Activated CD4-positive, alpha-beta T cell treated with anti-CD3 and anti-CD28 coated beads, Interleukin-2, amount 10 ng/mL, durations not matched to agents 7 days and 5 days (primary cell): ENCODE results near the gene CD82. TPM values are rescaled to one million over a fixed set of nuclear protein-coding genes. Genes with fewer than 3 reads are reported as not detected.

Experiments
- CTCF ChIA-PET: fragments of 350-600 bp; sonication (Branson Sonifier 250); formaldehyde crosslinking; loops from one replicate; lab custom pipeline; 2021; ENCODE audit warnings: antibody characterized with exemption; lab: Charles Lee
- POLR2A ChIA-PET: fragments of 350-600 bp; sonication (Branson Sonifier 250); formaldehyde crosslinking; loops from one replicate; lab custom pipeline; 2021; ENCODE audit warnings: antibody characterized with exemption; lab: Charles Lee
- DNase-seq: peaks from one replicate; pipeline ENCODE4 v3.0.0-alpha.2; 2020
- H3K27ac Mint-ChIP-seq: one replicate; pipeline ENCODE4 v1.8.0; 2021; ENCODE audit warnings: mild to moderate bottlenecking, moderate library complexity, mixed read lengths
- H3K27me3 Mint-ChIP-seq: one replicate; pipeline ENCODE4 v1.8.0; 2021; ENCODE audit warnings: mixed read lengths
- H3K36me3 Mint-ChIP-seq: one replicate; pipeline ENCODE4 v1.8.0; 2021; ENCODE audit warnings: low read depth, mixed read lengths
- H3K4me1 Mint-ChIP-seq: one replicate; pipeline ENCODE4 v1.8.0; 2021; ENCODE audit warnings: mixed read lengths
- H3K4me3 Mint-ChIP-seq: one replicate; pipeline ENCODE4 v1.8.0; 2021; ENCODE audit warnings: mild to moderate bottlenecking, moderate library complexity, mixed read lengths
- H3K9me3 Mint-ChIP-seq: one replicate; pipeline ENCODE4 v1.8.0; 2021; ENCODE audit warnings: mixed read lengths
- total RNA-seq, 2 experiments: library from RNA; stranded (reverse); gene quantifications; one replicate each; pipeline ENCODE4 v1.2.3, GENCODE V29; 2021

CD82 gene
- total RNA-seq, 2 experiments from 2014 or later: 126 to 128 TPM

DNA sequence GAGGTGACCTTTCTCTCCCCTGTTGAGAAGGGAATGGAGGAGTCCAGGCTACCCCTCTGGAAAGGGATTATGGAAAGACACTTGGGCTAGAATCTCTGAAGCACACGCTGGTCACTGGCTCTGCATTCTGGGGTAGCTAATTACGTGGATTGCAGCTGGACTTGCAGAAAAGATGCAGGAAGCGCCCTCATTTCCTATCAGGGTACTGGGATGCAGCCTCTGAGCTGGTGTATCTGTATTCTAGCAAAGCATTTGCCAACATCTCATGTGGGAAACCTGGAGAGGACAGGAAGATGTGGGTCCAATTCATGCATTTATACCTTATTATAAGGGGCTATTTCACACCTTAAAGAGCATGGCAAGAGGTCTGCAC lies 44.3 kb downstream of the CD82 start:
- no peaks in the 10 kb centered on the region for H3K9me3 Mint-ChIP-seq
- peaks cover 81% of the 10 kb centered on the region for H3K4me1 Mint-ChIP-seq
- ChIA-PET CTCF (interaction anchor here (1.1 to 2.2 kb wide), 3 partner anchors 15 to 53 kb away, joined by 3 to 5 read pairs (median 4); no protein-coding TSS in a partner anchor), POLR2A (no interaction called here)
- H3K4me3 Mint-ChIP-seq: peak overlapping the region; percentile 20
- H3K27me3 Mint-ChIP-seq: no peaks in the 10 kb centered on the region
- H3K36me3 Mint-ChIP-seq: peaks cover 59% of the 10 kb centered on the region
- DNase-seq: no peak
- H3K27ac Mint-ChIP-seq: peak overlapping the region; percentile 90

GRCh38 chr11:44610186-44610955 lies 44.9 kb downstream of the CD82 start:
- H3K4me3 Mint-ChIP-seq: no peak overlapping the region
- CTCF ChIA-PET: interaction anchor here (1.1 to 3.0 kb wide), 6 partner anchors 12 to 87 kb away, joined by 3 to 13 read pairs (median 8); partner anchors contain the start of gene CD82
- no peaks in the 10 kb centered on the region for H3K27me3 Mint-ChIP-seq
- peaks cover 82% of the 10 kb centered on the region for H3K4me1 Mint-ChIP-seq
- H3K36me3 Mint-ChIP-seq: peaks cover 56% of the 10 kb centered on the region
- POLR2A ChIA-PET: no interaction called here
- H3K27ac Mint-ChIP-seq: peak overlapping the region; percentile 90
- DNase-seq: no peak
- H3K9me3 Mint-ChIP-seq: no peaks in the 10 kb centered on the region

DNA sequence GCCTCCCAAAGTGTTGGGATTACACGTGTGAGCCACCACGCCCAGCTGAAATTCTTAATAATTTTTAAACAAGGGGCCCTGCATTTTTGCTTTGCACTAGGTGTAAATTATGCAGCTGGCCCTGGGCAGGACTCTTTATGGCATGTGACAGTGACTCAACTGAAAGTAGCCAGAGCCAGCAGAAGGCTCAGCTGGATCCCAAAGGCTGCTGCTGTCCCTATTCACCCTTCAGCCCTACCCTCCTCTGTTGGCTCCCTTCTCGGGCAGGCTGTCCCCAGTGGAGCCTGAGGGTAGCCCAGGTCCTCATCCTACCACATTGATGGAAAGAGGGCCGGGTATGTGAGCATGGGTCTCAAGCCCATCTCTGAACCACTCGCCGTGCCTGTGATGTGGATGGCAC lies 45.6 kb downstream of the CD82 start:
- H3K27ac Mint-ChIP-seq: peak overlapping the region; percentile 80
- DNase-seq: no peak
- no peaks in the 10 kb centered on the region for H3K27me3 Mint-ChIP-seq
- no peaks in the 10 kb centered on the region for H3K9me3 Mint-ChIP-seq
- no peak overlapping the region for H3K4me3 Mint-ChIP-seq
- ChIA-PET CTCF (interaction anchor here (1.0 to 3.0 kb wide), 12 partner anchors 9 to 165 kb away, joined by 3 to 13 read pairs (median 5); partner anchors contain the start of gene CD82), POLR2A (interaction anchor here (1.2 kb wide), 1 partner anchor 42 kb away, joined by 4 read pairs; no protein-coding TSS in a partner anchor)
- peaks cover 82% of the 10 kb centered on the region for H3K4me1 Mint-ChIP-seq
- peaks cover 56% of the 10 kb centered on the region for H3K36me3 Mint-ChIP-seq

- DNase-seq: peak; percentile 74
- Mint-ChIP-seq H3K9me3 (no peaks in the 10 kb centered on the region), H3K27me3 (no peaks in the 10 kb centered on the region), H3K27ac (peak overlapping the region; percentile 80), H3K4me1 (peaks cover 82% of the 10 kb centered on the region), H3K36me3 (peaks cover 52% of the 10 kb centered on the region), H3K4me3 (peak overlapping the region; percentile 28)
- ChIA-PET POLR2A (interaction anchor here (1.2 kb wide), 1 partner anchor 43 kb away, joined by 4 read pairs; no protein-coding TSS in a partner anchor), CTCF (interaction anchor here (1.0 to 3.0 kb wide), 18 partner anchors 10 to 299 kb away, joined by 3 to 13 read pairs (median 4); partner anchors contain the start of gene CD82)
Observed at GRCh38 chr11:44611687-44612434, 46.4 kb downstream of the CD82 start.

- ChIA-PET POLR2A (no interaction called here), CTCF (interaction anchor here (0.8 to 3.0 kb wide), 8 partner anchors 9 to 90 kb away, joined by 3 to 13 read pairs (median 7); partner anchors contain the start of gene CD82)
- Mint-ChIP-seq H3K9me3 (no peaks in the 10 kb centered on the region), H3K4me1 (peaks cover 71% of the 10 kb centered on the region), H3K27me3 (no peaks in the 10 kb centered on the region), H3K27ac (peak overlapping the region; percentile 72), H3K36me3 (peaks cover 41% of the 10 kb centered on the region), H3K4me3 (no peak overlapping the region)
- no peak for DNase-seq
Observed at GRCh38 chr11:44613153-44613552, 47.7 kb downstream of the CD82 start.

- Mint-ChIP-seq H3K4me1 (peaks cover 60% of the 10 kb centered on the region), H3K27ac (peak overlapping the region; percentile 84), H3K4me3 (no peak overlapping the region), H3K9me3 (no peaks in the 10 kb centered on the region), H3K36me3 (peaks cover 33% of the 10 kb centered on the region), H3K27me3 (no peaks in the 10 kb centered on the region)
- POLR2A ChIA-PET: interaction anchor here (0.6 kb wide), 1 partner anchor 300 kb away, joined by 3 read pairs; no protein-coding TSS in a partner anchor
- CTCF ChIA-PET: interaction anchor here (0.7 to 4.2 kb wide), 3 partner anchors 17 to 59 kb away, joined by 3 to 45 read pairs (median 4); no protein-coding TSS in a partner anchor
- no peak for DNase-seq
Observed at GRCh38 chr11:44614281-44614775, 48.9 kb downstream of the CD82 start.

DNA sequence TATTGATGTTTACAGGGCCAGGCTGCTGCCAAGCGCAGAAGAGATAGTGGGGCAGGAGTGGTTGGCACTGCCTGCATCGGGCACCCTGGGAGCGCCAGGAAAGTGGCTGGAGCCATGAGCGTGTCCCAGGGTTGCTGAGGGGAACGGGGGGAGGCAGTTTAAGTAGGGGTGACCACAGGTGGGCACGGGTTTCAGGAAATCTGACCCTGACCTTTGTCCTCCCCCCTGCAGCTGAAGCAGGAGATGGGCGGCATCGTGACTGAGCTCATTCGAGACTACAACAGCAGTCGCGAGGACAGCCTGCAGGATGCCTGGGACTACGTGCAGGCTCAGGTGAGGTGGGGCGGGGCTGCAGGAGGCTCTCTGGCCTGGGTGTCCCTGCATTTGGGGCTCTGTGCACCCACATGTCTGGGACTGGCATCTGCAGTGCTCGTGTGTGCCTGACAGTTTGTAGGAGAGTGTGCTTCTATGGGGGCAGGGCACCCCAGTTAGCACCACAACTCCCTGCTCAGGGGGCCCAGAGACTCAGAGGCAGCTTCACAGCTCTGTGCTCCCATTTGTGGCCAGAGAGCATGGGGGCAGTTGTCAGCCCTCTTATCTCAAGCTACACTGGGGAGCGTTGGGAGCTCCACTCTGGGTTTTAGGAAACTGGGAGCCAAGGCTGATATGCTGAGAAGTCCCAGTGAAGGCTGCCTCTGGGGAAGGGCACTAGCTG lies 49.7 kb downstream of the CD82 start:
- ChIA-PET CTCF (interaction anchor here (0.8 to 4.2 kb wide), 6 partner anchors 16 to 510 kb away, joined by 3 to 45 read pairs (median 4); no protein-coding TSS in a partner anchor), POLR2A (no interaction called here)
- no peak for DNase-seq
- Mint-ChIP-seq H3K27ac (peak overlapping the region; percentile 64), H3K4me1 (peaks cover 51% of the 10 kb centered on the region), H3K27me3 (no peaks in the 10 kb centered on the region), H3K9me3 (no peaks in the 10 kb centered on the region), H3K36me3 (peaks cover 25% of the 10 kb centered on the region), H3K4me3 (no peak overlapping the region)

- no peaks in the 10 kb centered on the region for H3K9me3 Mint-ChIP-seq
- no peak for DNase-seq
Observed at GRCh38 chr11:44615913-44616791, 50.7 kb downstream of the CD82 start.

DNA sequence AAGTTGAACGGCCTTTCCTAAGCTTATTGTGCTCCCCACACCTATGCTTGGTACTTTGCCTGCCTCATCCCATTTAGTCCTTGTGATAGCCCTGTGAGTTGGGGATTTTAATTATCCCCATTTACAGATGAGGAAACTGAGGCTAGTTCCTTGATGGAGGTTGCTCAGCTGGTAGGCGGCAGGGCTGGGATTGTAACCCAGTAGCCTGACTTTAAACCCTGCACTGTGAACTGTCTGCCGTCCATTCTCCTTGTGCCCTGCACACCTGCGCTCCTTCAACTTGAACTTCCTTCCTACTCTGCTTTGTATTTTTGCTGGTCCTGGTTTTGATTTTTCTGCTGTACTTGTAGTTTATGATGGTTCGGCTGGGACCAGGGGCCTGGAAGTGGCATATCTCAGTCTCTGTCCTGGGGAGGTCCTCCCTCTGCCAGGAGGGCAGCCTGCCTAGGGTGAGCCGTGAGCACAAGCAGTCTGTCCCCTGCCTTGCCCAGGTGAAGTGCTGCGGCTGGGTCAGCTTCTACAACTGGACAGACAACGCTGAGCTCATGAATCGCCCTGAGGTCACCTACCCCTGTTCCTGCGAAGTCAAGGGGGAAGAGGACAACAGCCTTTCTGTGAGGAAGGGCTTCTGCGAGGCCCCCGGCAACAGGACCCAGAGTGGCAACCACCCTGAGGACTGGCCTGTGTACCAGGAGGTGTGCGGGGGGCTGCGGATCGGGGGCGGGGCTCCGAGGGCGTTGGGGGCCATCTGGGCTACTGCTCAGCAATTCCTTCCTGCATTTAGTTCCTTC lies 52.4 kb downstream of the CD82 start:
- Mint-ChIP-seq H3K36me3 (peaks cover 26% of the 10 kb centered on the region), H3K27me3 (no peaks in the 10 kb centered on the region), H3K4me3 (no peak overlapping the region), H3K9me3 (no peaks in the 10 kb centered on the region), H3K27ac (no peak overlapping the region), H3K4me1 (peaks cover 38% of the 10 kb centered on the region)
- ChIA-PET POLR2A (interaction anchor here (0.6 kb wide), 1 partner anchor 84 kb away, joined by 4 read pairs; no protein-coding TSS in a partner anchor), CTCF (interaction anchor here (0.6 to 4.2 kb wide), 17 partner anchors 7 to 348 kb away, joined by 3 to 45 read pairs (median 6); no protein-coding TSS in a partner anchor)
- no peak for DNase-seq

More at GRCh38 chr11:44615913-44616791, 50.7 kb downstream of the CD82 start:
- H3K36me3 Mint-ChIP-seq: peaks cover 25% of the 10 kb centered on the region
- no peak overlapping the region for H3K4me3 Mint-ChIP-seq
- POLR2A ChIA-PET: no interaction called here
- peaks cover 45% of the 10 kb centered on the region for H3K4me1 Mint-ChIP-seq
- H3K27ac Mint-ChIP-seq: peak overlapping the region; percentile 65
- H3K27me3 Mint-ChIP-seq: no peaks in the 10 kb centered on the region
- CTCF ChIA-PET: interaction anchor here (1.0 to 4.2 kb wide), 18 partner anchors 9 to 150 kb away, joined by 3 to 45 read pairs (median 6); partner anchors contain the start of gene CD82

DNA sequence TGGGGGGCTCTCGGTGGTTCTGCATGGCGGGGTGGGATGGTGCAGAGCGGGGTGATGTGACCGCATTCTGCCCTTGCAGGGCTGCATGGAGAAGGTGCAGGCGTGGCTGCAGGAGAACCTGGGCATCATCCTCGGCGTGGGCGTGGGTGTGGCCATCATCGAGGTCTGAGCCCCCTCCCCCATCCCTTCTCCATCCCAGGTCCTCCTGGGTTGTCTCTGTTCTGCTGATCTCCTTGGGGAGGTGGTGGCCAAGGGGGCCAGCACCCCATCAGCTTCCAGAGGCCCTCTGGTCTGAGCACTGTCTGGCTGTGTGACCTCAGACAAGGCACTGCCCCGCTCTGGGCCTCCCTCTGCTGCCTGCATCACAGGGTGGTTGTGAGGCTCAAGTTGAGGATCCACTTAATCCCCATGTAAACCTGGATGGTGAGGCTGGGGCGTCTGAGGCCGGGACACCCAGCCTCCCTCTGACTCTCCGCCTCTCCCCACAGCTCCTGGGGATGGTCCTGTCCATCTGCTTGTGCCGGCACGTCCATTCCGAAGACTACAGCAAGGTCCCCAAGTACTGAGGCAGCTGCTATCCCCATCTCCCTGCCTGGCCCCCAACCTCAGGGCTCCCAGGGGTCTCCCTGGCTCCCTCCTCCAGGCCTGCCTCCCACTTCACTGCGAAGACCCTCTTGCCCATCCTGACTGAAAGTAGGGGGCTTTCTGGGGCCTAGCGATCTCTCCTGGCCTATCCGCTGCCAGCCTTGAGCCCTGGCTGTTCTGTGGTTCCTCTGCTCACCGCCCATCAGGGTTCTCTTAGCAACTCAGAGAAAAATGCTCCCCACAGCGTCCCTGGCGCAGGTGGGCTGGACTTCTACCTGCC lies 53.3 kb downstream of the CD82 start:
- POLR2A ChIA-PET: no interaction called here
- CTCF ChIA-PET: interaction anchor here (2.2 to 4.2 kb wide), 2 partner anchors 58 to 63 kb away, joined by 28 to 45 read pairs; no protein-coding TSS in a partner anchor
- Mint-ChIP-seq H3K9me3 (no peaks in the 10 kb centered on the region), H3K27me3 (no peaks in the 10 kb centered on the region), H3K4me3 (no peak overlapping the region), H3K4me1 (peaks cover 38% of the 10 kb centered on the region), H3K27ac (peak overlapping the region; percentile 19), H3K36me3 (peaks cover 26% of the 10 kb centered on the region)
- DNase-seq: no peak
